ENCODE measurements around the gene FGGY.

GRCh38 chr1:59605184-59605583, 308.3 kb downstream of the FGGY start:
- TF ChIP-seq CTCF (tag by site-specific recombination; IDR thresholded peaks at IDR 0.05), result no peak
- TF ChIP-seq ZEB2 (tag by site-specific recombination; IDR thresholded peaks at IDR 0.05), result no peak
- no peak for TF ChIP-seq MYNN (tag by site-specific recombination; IDR thresholded peaks at IDR 0.05; ENCODE audit: borderline replicate concordance)
- no peak for TF ChIP-seq ZNF654 (tag by site-specific recombination; IDR thresholded peaks at IDR 0.05; ENCODE audit: low read depth)
- TF ChIP-seq ZNF639 (tag by site-specific recombination; IDR thresholded peaks at IDR 0.05), result no peak
- no peak for TF ChIP-seq ZNF18 (tag by site-specific recombination; IDR thresholded peaks at IDR 0.05)

Data from HEK293 (cell line).